Rectal smooth muscle tissue (tissue), 1 donor: ENCODE data around the gene SCARF2.

Experiments used
- H3K27ac ChIP-seq: one replicate; pipeline ENCODE4 v1.7.0; 2013; ENCODE audit warnings: low read depth, low read length, inconsistent platforms
- H3K27me3 ChIP-seq: one replicate; pipeline ENCODE4 v1.7.0; 2013; ENCODE audit warnings: low read length; ENCODE audit not compliant: control insufficient read depth, insufficient read depth
- H3K36me3 ChIP-seq: one replicate; pipeline ENCODE4 v1.7.0; 2013; ENCODE audit warnings: low read length; ENCODE audit not compliant: control insufficient read depth, insufficient read depth
- H3K4me1 ChIP-seq: one replicate; pipeline ENCODE4 v1.7.0; 2013; ENCODE audit warnings: low read length; ENCODE audit not compliant: control insufficient read depth, insufficient read depth
- H3K4me3 ChIP-seq: one replicate; pipeline ENCODE4 v1.7.0; 2013; ENCODE audit warnings: low read length
- H3K9ac ChIP-seq: one replicate; pipeline ENCODE4 v1.7.0; 2013; ENCODE audit warnings: low read length

SCARF2 gene

DNA sequence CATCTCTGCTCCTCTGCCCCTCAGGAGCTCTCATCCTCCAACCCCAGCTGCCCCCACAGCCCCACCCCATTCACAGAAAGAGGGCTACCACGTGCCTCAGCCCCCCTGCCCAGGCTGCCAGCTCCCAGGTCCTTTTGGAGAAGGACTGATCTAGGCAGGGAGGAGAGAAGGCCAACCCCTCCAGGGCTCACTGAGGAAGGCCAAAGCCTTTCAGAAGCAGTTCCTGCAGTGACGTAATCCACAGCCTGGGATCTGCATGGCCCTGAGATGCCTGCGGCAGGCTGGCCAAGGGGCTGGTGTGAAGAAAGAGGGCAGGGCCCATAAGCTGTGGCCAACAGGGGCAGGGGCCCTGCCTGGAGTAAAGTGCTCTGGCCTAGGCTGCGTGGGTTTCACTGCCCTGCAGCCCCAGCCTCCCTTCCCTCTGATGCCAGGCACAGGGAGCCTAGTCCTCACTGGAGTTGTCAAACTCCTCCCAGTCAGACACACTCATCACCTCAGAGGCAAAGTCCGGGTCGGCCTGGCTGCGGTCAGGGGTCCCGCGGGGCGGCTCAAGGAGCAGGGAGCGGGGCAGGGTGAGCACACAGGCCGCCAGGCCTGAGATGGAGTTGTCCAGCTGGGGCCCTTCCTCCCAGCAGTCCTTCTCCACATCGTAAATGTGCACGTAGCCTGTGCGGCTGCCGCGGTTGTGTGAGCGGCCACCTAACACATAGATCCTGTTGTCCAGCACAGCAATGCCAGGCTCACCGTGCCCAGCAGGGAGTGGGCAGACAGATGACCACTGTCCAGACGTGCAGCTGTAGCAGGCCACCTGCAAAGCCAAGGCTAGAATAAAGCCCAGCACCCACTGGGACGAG is 4.2 kb upstream of the SCARF2 start:
- Histone ChIP-seq H3K4me3 (no peak overlapping the region), H3K4me1 (peaks cover 4% of the 10 kb centered on the region), H3K9ac (no peak overlapping the region), H3K36me3 (peaks cover 6% of the 10 kb centered on the region), H3K27me3 (no peaks in the 10 kb centered on the region), H3K27ac (no peak overlapping the region)

DNA sequence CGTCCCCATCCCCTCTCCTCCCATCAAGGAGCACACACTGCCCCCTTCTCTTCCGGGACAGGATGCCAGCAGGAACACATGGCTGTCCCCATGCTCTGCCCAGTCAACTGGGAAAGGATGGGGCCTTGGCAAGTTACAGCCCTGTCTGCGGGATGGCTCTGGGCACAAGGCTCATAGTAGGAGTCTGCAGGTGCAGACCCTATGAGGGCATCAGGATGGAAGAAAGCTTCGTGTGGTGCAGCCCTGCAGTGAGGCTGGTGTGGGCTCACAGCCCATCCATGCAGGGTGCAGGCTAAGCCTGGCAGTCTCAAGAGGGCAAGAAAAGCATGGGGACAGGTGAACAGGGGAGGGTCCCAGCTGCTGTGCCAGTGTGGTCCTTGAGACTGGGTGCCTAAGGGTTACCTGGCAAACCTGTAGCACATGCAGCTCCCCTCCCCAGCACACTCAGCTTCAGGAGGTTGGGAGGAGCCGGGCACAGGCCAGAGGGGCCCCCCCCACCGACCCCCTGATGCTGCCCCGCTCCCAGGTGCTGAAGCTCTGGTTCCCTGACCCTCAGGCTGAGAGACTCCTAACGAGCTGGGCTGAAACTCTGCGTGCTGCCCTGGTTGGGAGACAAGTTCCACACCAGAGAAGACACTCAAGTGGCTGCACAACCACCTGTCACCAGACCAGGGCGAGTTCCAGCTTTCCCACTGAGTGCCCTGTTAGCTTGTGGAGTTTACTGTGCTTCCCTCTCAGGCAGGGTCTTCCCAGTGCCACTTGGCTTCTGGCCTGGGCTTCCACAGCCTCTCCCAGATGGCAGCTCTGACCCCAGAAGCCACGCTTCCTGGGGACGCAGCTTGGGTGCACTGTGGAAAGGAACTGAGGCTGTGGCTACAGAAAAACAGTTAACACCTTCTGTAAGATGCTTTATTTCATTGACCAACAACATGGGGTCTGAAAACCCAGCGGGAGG is 3.3 kb upstream of the SCARF2 start:
- H3K27ac ChIP-seq: no peak overlapping the region
- H3K4me1 ChIP-seq: peaks cover 8% of the 10 kb centered on the region
- H3K27me3 ChIP-seq: no peaks in the 10 kb centered on the region
- no peak overlapping the region for H3K4me3 ChIP-seq
- no peak overlapping the region for H3K9ac ChIP-seq
- H3K36me3 ChIP-seq: peaks cover 6% of the 10 kb centered on the region

DNA sequence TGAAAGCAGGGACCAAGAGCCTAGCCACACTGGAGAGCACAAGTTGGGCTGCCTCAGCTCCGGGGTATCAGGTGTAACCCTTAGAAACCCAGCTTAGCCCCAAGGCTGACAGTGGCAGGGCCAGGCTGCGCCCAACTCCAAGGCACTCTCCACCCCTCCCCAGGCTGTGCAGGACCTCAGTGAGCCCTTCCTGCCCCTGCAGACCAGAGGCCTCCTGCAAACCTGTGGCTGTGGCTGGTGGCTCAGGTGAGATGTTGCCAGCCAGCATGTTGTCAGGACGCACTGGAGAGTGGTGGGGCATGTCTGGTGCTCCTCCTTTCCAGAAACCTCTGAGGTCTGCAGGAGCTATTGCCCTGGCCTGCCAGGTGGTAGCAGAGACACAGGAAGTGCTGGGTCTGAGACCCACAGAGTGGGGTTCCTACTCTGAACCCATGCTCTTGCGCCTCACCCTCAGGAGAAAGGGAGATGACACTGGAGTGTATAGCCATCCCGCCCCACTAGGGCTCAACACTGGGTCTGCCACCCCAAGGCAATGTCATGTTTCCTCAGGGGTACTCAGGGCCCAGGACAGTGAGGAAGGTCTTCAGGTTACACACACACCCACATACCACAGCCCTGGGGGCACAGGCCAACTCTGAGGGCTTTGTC is 2.4 kb upstream of the SCARF2 start:
- Histone ChIP-seq H3K27ac (no peak overlapping the region), H3K27me3 (peaks cover 2% of the 10 kb centered on the region), H3K4me3 (no peak overlapping the region), H3K36me3 (peaks cover 6% of the 10 kb centered on the region), H3K4me1 (peaks cover 11% of the 10 kb centered on the region), H3K9ac (no peak overlapping the region)

DNA sequence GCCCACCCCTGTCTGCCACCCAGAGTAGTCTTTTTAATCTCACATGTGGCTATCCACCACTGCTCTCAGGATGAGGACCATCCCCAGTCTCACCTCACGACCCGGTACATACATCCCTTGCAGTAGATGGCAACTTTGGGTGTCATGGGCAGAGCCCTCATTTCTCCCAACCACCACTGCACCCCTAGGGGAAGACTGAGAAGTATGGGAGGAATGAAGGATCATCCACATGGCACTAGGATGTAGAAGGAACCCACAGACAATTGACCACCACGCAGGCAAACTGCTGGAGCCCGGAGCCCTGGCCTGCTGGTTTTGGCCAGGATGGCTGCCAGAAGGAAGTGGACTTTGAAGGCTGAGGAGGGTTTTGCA is 1.9 kb upstream of the SCARF2 start:
- H3K27me3 ChIP-seq: peaks cover 2% of the 10 kb centered on the region
- H3K4me1 ChIP-seq: peaks cover 11% of the 10 kb centered on the region
- H3K4me3 ChIP-seq: no peak overlapping the region
- peaks cover 6% of the 10 kb centered on the region for H3K36me3 ChIP-seq
- H3K27ac ChIP-seq: no peak overlapping the region
- no peak overlapping the region for H3K9ac ChIP-seq

DNA sequence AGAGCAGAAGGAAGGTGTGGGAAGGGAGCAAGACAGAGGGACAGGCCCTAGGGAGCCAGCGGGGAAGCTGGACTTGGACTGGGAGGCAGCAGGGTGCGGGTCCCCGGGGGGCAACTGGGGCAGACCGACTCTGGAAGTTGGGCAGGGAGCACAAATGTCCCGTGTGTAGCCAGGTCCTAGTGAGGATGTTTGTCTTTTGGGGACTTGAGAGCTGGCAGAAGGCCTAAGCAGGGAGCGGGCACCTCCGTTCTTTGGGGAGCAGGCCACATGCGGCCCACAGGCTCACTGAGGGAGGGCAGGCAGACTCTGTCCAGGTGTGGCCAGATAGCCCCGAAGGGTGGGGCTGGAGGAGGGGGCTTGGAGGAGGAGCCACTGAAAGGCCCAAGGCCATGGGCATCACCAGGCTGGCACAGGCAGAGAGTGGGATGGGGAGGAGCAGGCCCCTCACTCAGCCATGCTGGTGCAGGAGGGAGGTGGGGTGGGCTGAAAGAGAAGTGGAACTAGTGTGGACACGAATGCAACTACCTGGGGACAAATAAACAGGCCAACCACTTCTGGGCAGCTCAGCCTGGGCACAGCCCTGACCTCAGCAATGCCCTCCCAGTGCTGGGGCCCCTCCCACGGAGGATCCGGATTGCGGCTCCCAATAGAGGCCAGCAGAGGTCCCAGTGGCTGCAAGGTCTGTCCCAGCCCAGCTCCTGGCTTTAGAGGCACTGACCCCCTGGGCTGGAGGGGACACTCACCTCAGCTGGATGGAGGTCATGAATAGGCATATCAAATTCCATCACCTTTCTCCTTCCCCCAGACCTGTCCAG is 1.3 kb upstream of the SCARF2 start:
- H3K9ac ChIP-seq: peak overlapping the region; percentile 21

DNA sequence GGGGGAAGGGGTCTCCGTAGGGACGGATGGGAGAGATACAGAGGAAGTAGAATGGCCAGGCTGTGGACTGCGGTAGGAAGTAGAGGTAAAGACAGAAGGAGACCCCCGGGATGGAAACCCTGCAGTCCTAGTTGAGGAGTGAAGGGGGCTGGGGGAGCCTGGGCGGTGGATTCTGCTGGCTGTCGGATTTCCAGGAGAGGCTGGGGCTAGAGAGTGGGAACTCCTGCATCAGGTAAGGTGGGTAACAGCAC is 727 bp upstream of the SCARF2 start:
- H3K4me3 ChIP-seq: peak overlapping the region; percentile 48
- peaks cover 11% of the 10 kb centered on the region for H3K4me1 ChIP-seq
- peak overlapping the region; percentile 21 for H3K9ac ChIP-seq
- peaks cover 2% of the 10 kb centered on the region for H3K27me3 ChIP-seq
- H3K36me3 ChIP-seq: peaks cover 6% of the 10 kb centered on the region
- peak overlapping the region; percentile 77 for H3K27ac ChIP-seq

More for the DNA sequence above, 1.3 kb upstream of the SCARF2 start:
- H3K4me3 ChIP-seq: peak overlapping the region; percentile 48
- peaks cover 6% of the 10 kb centered on the region for H3K36me3 ChIP-seq
- H3K4me1 ChIP-seq: peaks cover 11% of the 10 kb centered on the region
- H3K27me3 ChIP-seq: peaks cover 2% of the 10 kb centered on the region
- peak overlapping the region; percentile 77 for H3K27ac ChIP-seq

DNA sequence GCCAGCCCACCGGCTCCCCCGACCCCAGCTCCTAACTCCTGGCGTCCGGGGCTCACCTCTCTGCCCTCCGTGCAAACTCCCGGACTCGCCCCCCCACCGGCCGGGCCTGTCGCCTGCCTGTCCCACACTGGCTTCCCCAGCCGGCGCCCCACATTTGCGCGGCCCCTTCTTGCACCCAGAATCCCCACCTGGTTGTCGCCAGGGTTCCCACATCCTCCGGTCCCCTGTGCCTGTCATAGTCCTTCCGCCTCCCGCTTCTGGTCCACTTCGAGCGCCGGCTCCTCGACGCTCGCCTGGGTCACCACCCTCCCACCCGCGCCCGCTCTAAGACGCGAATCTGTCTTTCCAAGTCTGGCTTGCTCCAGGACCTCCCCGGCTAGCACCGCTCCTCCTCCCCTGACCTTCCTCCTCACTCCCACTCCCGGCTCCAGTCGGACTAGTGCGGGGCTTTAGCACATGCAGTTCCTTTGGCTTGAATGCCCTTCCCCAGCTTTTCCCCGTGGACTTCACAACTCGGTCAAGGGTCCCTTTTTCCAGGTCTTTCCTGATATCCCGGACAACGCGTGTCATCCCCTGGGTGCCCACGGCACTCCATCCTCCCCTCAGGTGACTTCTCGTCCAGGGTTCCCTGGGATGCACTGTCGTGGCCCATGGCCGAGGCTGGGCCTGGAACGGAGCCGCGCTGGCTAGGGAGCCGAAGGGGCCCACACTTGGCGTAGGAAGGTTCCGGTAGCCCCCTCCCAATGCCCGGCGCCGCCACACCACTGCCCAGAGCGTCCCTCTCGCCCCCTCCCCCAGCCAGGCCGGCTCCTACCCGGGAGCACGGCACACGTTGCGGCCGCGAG is 635 bp downstream of the SCARF2 start:
- Histone ChIP-seq H3K36me3 (peaks cover 2% of the 10 kb centered on the region), H3K27me3 (peaks cover 4% of the 10 kb centered on the region), H3K4me1 (peaks cover 11% of the 10 kb centered on the region), H3K9ac (peak overlapping the region; percentile 24), H3K4me3 (peak overlapping the region; percentile 58), H3K27ac (peak overlapping the region; percentile 65)

DNA sequence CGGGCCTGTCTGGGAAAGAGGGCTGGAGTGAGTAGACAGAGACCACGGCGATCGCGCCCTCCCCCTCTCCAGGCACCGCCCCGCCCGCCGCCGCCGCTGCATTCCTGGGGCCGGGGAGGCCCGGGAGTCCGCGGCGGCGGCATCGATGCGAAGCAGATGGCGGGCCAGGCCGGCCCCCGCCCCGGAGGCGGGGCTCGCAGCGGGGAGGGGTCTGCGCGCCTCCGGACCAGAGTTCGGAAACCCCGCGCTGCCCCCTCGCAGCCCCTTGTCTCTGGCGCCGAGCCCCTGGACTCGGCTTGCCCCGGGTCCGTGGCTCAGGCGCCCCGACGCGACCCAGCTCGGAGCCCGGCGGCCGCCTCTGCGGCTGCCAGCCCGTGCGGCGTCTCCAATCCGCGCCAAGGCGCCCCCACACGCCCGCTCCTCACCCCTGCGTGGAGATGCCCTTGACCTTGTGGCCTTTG is 1.3 kb downstream of the SCARF2 start:
- H3K27me3 ChIP-seq: peaks cover 6% of the 10 kb centered on the region
- H3K27ac ChIP-seq: no peak overlapping the region
- peak overlapping the region; percentile 58 for H3K4me3 ChIP-seq
- no peaks in the 10 kb centered on the region for H3K36me3 ChIP-seq
- peaks cover 11% of the 10 kb centered on the region for H3K4me1 ChIP-seq
- H3K9ac ChIP-seq: no peak overlapping the region

DNA sequence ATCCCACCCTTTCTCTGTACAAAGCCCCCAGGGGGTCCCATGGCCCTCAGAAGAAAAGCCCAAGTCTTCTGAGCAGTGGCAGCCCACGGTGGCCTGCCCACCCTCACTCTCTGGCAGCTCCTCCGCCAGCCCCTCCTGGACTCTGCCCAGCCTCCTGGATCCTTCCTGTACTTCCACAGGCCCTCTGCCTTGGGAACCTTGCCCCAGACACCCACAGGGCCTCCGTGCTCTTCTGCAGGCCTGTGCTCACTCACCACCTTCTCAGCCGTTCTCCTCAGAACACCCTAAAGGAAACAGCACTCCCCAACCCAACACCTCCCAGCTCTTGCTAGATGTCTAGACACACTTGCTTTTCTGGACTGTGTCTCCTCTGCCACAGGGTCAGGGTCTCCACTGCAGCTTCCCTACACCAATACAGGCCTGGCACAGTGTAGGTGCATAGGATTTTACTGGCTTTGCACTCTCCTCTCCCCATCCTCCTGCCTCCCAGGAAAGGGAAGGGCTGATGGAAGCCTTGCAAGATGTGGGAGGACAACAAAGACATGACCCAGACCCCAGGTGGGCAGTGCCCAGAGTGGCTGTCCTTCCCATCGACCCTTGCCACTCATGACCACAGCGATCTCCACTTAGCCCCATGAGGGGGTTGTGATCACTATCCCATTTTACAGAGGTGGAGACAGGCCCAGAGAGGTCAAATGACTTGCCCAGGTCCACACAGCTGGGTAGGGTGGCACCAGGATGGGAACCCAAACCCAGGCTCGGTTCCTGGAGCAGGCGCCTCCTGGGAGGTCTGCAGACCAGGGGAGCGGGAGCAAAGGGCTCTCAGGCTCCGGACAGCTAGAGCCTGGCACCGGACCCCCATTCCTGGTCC is 2.0 kb downstream of the SCARF2 start:
- Histone ChIP-seq H3K4me3 (peak overlapping the region; percentile 58), H3K9ac (no peak overlapping the region), H3K27me3 (peaks cover 9% of the 10 kb centered on the region), H3K36me3 (no peaks in the 10 kb centered on the region), H3K27ac (no peak overlapping the region), H3K4me1 (peaks cover 13% of the 10 kb centered on the region)

DNA sequence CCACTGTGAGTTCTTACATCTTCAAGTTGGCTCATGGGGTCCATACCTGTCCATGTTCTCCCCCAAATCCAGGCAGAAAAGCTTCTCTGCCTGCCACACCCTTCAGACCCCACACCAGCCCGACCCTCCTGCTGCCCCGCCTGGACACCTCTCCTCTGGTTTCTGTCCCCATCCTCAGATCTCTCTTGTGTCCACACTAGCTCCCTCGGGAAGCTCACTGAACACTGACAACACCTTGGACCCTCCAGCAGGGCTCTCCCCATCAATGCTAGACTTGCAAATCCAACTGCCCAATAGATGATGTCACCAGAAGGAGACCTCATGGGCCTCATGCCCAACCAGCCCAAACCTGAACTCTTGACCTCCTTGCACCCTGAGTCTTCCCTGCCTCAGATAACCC is 2.9 kb downstream of the SCARF2 start:
- no peaks in the 10 kb centered on the region for H3K36me3 ChIP-seq
- H3K4me3 ChIP-seq: no peak overlapping the region
- peaks cover 9% of the 10 kb centered on the region for H3K27me3 ChIP-seq
- H3K4me1 ChIP-seq: peaks cover 13% of the 10 kb centered on the region
- no peak overlapping the region for H3K27ac ChIP-seq
- no peak overlapping the region for H3K9ac ChIP-seq
